ENCODE results near the gene SLC26A1. TPM values are rescaled to one million over a fixed set of nuclear protein-coding genes. Genes with fewer than 3 reads are reported as not detected.

Gene SLC26A1
- total RNA-seq, 4 donors from 2014 or later, result 0.16 TPM; not detected in 3

- Histone ChIP-seq H3K4me3 (no peak overlapping the region), H3K36me3 (no peaks in the 10 kb centered on the region), H3K27me3 (peaks cover 29 to 73% (median 36%) of the 10 kb centered on the region in 3 donors), H3K9me3 (no peaks in the 10 kb centered on the region), H3K4me1 (peaks cover 0 to 3% of the 10 kb centered on the region in 2 donors), H3K27ac (no peak overlapping the region)
- intact Hi-C loops (cut with DNase I; ENCODE audit: low total_unique reads) (no loop called here), in situ Hi-C loops (cut with MboI; ENCODE audit: low sequenced_read_pairs in 4 of 4) (no loop called here)
- no peak for DNase-seq
- TF ChIP-seq POLR2A (IDR thresholded peaks at IDR 0.05), result no peak
- no peak for TF ChIP-seq CTCF (IDR thresholded peaks at IDR 0.05 in 4 of 5, conservative IDR thresholded peaks at IDR 0.05 in 1 of 5)
- ATAC-seq, result no peak
These were observed 47.3 kb upstream of the SLC26A1 start for GRCh38 chr4:1040344-1041146.

GRCh38 chr4:1039493-1040343 lies 46.5 kb upstream of the SLC26A1 start:
- H3K36me3 ChIP-seq, result no peaks in the 10 kb centered on the region
- H3K4me1 ChIP-seq, result peaks cover 0 to 3% of the 10 kb centered on the region in 2 donors
- ATAC-seq (no peak), DNase-seq (no peak)
- peaks cover 25 to 72% (median 35%) of the 10 kb centered on the region in 3 donors for H3K27me3 ChIP-seq
- intact Hi-C loops (cut with DNase I; ENCODE audit: low total_unique reads) (no loop called here), in situ Hi-C loops (cut with MboI; ENCODE audit: low sequenced_read_pairs in 4 of 4) (no loop called here)
- no peak overlapping the region for H3K4me3 ChIP-seq
- no peaks in the 10 kb centered on the region for H3K9me3 ChIP-seq
- TF ChIP-seq CTCF (IDR thresholded peaks at IDR 0.05 in 4 of 5, conservative IDR thresholded peaks at IDR 0.05 in 1 of 5) (no peak), POLR2A (IDR thresholded peaks at IDR 0.05) (no peak)
- H3K27ac ChIP-seq, result no peak overlapping the region

GRCh38 chr4:1038948-1039492 lies 45.8 kb upstream of the SLC26A1 start:
- Histone ChIP-seq H3K9me3 (no peaks in the 10 kb centered on the region), H3K4me3 (no peak overlapping the region), H3K27me3 (peaks cover 23 to 70% (median 35%) of the 10 kb centered on the region in 3 donors), H3K4me1 (peaks cover 0 to 7% of the 10 kb centered on the region in 2 donors), H3K36me3 (no peaks in the 10 kb centered on the region), H3K27ac (no peak overlapping the region)
- intact Hi-C loops (cut with DNase I; ENCODE audit: low total_unique reads), result no loop called here
- ATAC-seq (no peak), DNase-seq (no peak)
- in situ Hi-C loops (cut with MboI; ENCODE audit: low sequenced_read_pairs in 4 of 4), result no loop called here
- no peak for TF ChIP-seq CTCF (IDR thresholded peaks at IDR 0.05 in 4 of 5, conservative IDR thresholded peaks at IDR 0.05 in 1 of 5)
- TF ChIP-seq POLR2A (IDR thresholded peaks at IDR 0.05), result no peak

- Histone ChIP-seq H3K36me3 (no peaks in the 10 kb centered on the region), H3K9me3 (no peaks in the 10 kb centered on the region), H3K4me3 (no peak overlapping the region), H3K4me1 (peaks cover 0 to 11% of the 10 kb centered on the region in 2 donors), H3K27ac (no peak overlapping the region), H3K27me3 (peaks cover 19 to 76% (median 42%) of the 10 kb centered on the region in 3 donors)
- ATAC-seq (no peak), DNase-seq (no peak)
- no peak for TF ChIP-seq POLR2A (IDR thresholded peaks at IDR 0.05)
- TF ChIP-seq CTCF (IDR thresholded peaks at IDR 0.05 in 4 of 5, conservative IDR thresholded peaks at IDR 0.05 in 1 of 5), result no peak
- in situ Hi-C loops (cut with MboI; ENCODE audit: low sequenced_read_pairs in 4 of 4) (no loop called here), intact Hi-C loops (cut with DNase I; ENCODE audit: low total_unique reads) (no loop called here)
These were observed 44.0 kb upstream of the SLC26A1 start for GRCh38 chr4:1036976-1037810.

Measured in gastrocnemius medialis (tissue), 4 donors.